Measurements from ENCODE around the gene LZTS3.
"Not testable (repeated sequence)": the region's sequence is repeated elsewhere in the genome, so short reads cannot be mapped to it uniquely, and the experiment has no call there.

Gene LZTS3

GRCh38 chr20:3172933-3173609 lies at the start of gene LZTS3:
LZTS3 (minus strand) TSS chr20:3173549; CDS start chr20:3167163, 6,386 bp downstream.
- DNase-seq (ENCODE audit: low read depth) = peak; percentile 49

- no peak for DNase-seq (ENCODE audit: low read depth)
These were observed 48.3 kb upstream of the LZTS3 start for GRCh38 chr20:3221398-3222226.

GRCh38 chr20:3218307-3218988 lies 45.1 kb upstream of the LZTS3 start:
- DNase-seq (ENCODE audit: low read depth) = no peak

- DNase-seq (ENCODE audit: low read depth) = not testable (repeated sequence)
These were observed 42.1 kb upstream of the LZTS3 start for GRCh38 chr20:3215359-3215917.

GRCh38 chr20:3213226-3213625 lies 39.9 kb upstream of the LZTS3 start:
- DNase-seq (ENCODE audit: low read depth) = no peak

- no peak for DNase-seq (ENCODE audit: low read depth)
These were observed 37.0 kb upstream of the LZTS3 start for GRCh38 chr20:3210346-3210745.

GRCh38 chr20:3209946-3210317 lies 36.6 kb upstream of the LZTS3 start:
- DNase-seq (ENCODE audit: low read depth) = no peak

GRCh38 chr20:3209257-3209945 lies 36.1 kb upstream of the LZTS3 start, which contains the start of gene ITPA:
ITPA (plus strand) TSS chr20:3209498; CDS start chr20:3209552, 54 bp downstream.
- peak; percentile 71 for DNase-seq (ENCODE audit: low read depth)

GRCh38 chr20:3208786-3209256 lies 35.5 kb upstream of the LZTS3 start:
- no peak for DNase-seq (ENCODE audit: low read depth)

GRCh38 chr20:3204124-3204794 lies 30.9 kb upstream of the LZTS3 start, which contains the start of gene DDRGK1:
DDRGK1 (minus strand) TSS chr20:3204682; CDS start chr20:3204627, 55 bp downstream.
- peak; percentile 78 for DNase-seq (ENCODE audit: low read depth)

GRCh38 chr20:3203315-3204123 lies 30.2 kb upstream of the LZTS3 start:
- no peak for DNase-seq (ENCODE audit: low read depth)

GRCh38 chr20:3202965-3203314 lies 29.6 kb upstream of the LZTS3 start:
- DNase-seq (ENCODE audit: low read depth) = no peak

GRCh38 chr20:3199976-3200755 lies 26.8 kb upstream of the LZTS3 start:
- no peak for DNase-seq (ENCODE audit: low read depth)

- no peak for DNase-seq (ENCODE audit: low read depth)
These were observed 25.9 kb upstream of the LZTS3 start for GRCh38 chr20:3199206-3199605.

- DNase-seq (ENCODE audit: low read depth) = no peak
These were observed 22.4 kb upstream of the LZTS3 start for GRCh38 chr20:3195590-3196237.

- DNase-seq (ENCODE audit: low read depth) = no peak
These were observed 21.4 kb upstream of the LZTS3 start for GRCh38 chr20:3194617-3195280.

- DNase-seq (ENCODE audit: low read depth) = no peak
These were observed 20.7 kb upstream of the LZTS3 start for GRCh38 chr20:3193806-3194616.

All from CMK (cell line).